ENCODE measurements around the gene PEAK1. TPM values are rescaled to one million over a fixed set of nuclear protein-coding genes. Genes with fewer than 3 reads are reported as not detected.

PEAK1 gene
- total RNA-seq, 1 experiment from 2014 or later = 21.2 TPM

DNA sequence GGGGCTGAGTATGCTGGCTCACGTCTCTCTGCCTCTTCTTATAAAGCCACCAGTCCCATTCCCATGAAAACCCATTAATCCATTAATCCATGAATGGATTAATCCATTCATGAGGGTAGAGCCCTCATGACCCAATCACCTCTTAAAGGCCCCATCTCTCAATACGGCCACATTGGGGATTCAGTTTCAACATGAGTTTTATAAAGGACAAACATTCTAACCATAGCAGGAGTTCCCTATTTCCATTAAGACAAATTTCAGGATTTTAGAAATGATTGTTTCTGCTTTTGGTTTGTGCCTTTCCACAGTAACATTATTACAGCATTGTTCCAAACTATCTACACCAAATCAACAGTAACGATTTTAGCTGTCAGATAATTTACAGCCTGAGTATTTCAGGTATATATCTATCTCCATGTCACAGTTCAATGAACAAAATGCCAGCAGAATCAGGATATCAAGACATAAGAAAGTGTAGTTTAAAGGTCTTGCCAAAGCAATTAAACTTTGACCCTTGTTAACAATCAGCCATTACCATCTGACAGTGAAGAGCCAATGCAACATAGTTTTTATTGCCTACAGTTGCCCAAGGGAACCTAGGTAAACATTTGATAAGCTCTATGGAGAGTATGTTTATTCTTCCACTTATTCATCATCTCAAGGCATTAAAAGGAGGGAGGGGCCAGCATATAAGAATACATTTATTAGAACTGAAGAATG, 352.8 kb downstream of the PEAK1 start:
- no peak overlapping the region for H3K14ac ChIP-seq (ENCODE audit: insufficient read depth, low read length)
- no peak overlapping the region for H4K5ac ChIP-seq (ENCODE audit: insufficient read length, low read depth, low read length)
- H3K56ac ChIP-seq (ENCODE audit: insufficient read length, low read depth, low read length) = no peak overlapping the region
- Mint-ChIP-seq H3K36me3 (ENCODE audit: insufficient read depth in 1 of 3, low read depth in 3 of 3) (peaks cover 2 to 8% (median 4%) of the 10 kb centered on the region in 3 experiments; a peak in 5 of 7 replicates), H3K9me3 (no peaks in the 10 kb centered on the region), H3K27ac (no peak overlapping the region; a peak in 1 of 7 replicates), H3K4me1 (peaks cover 31 to 34% of the 10 kb centered on the region in 2 experiments), H3K4me3 (no peak overlapping the region), H3K27me3 (ENCODE audit: low read depth) (no peaks in the 10 kb centered on the region; the same call in 1 of the 2 replicates)
- H3K23ac ChIP-seq (ENCODE audit: insufficient read length, low read depth, low read length) = no peak overlapping the region
- peaks cover 3% of the 10 kb centered on the region for H3K4me1 ChIP-seq (ENCODE audit: insufficient read depth, low read length)
- H3K9ac ChIP-seq (ENCODE audit: extremely low read depth, insufficient read length, low read length) = no peak overlapping the region
- H4K20me1 ChIP-seq (ENCODE audit: control insufficient read depth, insufficient read depth, insufficient read length) = no peaks in the 10 kb centered on the region
- H4K8ac ChIP-seq (replicated peaks; ENCODE audit: insufficient read length, low read depth, low read length) = no peak overlapping the region
- H3K4me2 ChIP-seq (ENCODE audit: insufficient read depth, insufficient read length, low read length) = no peak overlapping the region
- no peaks in the 10 kb centered on the region for H3K9me3 ChIP-seq (ENCODE audit: control insufficient read depth, low read depth, low read length)
- H2BK120ac ChIP-seq (ENCODE audit: low read depth, low read length, poor library complexity, severe bottlenecking) = no peak overlapping the region
- H3K27ac ChIP-seq (ENCODE audit: insufficient read length, low read depth, low read length) = no peak overlapping the region
- H3K18ac ChIP-seq (ENCODE audit: insufficient read length, low read depth, low read length) = no peak overlapping the region
- no peak overlapping the region for H2BK12ac ChIP-seq (ENCODE audit: insufficient read length, low read depth, low read length)
- H2BK5ac ChIP-seq (ENCODE audit: insufficient read length, low read length) = no peak overlapping the region
- no peak overlapping the region for H2AK5ac ChIP-seq (ENCODE audit: insufficient read length, low read length)
- no peak overlapping the region for H3T11ph ChIP-seq (ENCODE audit: low read length)
- peaks cover 6% of the 10 kb centered on the region for H3K23me2 ChIP-seq (ENCODE audit: insufficient read length, low read depth, low read length, poor library complexity, severe bottlenecking)
- no peak for DNase-seq
- no peak overlapping the region for H3K4ac ChIP-seq (ENCODE audit: low read depth, low read length)
- H3K79me1 ChIP-seq (ENCODE audit: insufficient read depth, low read depth, low read length, poor library complexity, severe bottlenecking) = no peaks in the 10 kb centered on the region
- WGBS (ENCODE audit: extremely low coverage, insufficient read length, low lambda C conversion rate) = no CpG with 5 or more reads among the region's 3 CpGs
- no peak overlapping the region for H2BK15ac ChIP-seq (ENCODE audit: low read depth, low read length)
- TF ChIP-seq, protein P1, sequence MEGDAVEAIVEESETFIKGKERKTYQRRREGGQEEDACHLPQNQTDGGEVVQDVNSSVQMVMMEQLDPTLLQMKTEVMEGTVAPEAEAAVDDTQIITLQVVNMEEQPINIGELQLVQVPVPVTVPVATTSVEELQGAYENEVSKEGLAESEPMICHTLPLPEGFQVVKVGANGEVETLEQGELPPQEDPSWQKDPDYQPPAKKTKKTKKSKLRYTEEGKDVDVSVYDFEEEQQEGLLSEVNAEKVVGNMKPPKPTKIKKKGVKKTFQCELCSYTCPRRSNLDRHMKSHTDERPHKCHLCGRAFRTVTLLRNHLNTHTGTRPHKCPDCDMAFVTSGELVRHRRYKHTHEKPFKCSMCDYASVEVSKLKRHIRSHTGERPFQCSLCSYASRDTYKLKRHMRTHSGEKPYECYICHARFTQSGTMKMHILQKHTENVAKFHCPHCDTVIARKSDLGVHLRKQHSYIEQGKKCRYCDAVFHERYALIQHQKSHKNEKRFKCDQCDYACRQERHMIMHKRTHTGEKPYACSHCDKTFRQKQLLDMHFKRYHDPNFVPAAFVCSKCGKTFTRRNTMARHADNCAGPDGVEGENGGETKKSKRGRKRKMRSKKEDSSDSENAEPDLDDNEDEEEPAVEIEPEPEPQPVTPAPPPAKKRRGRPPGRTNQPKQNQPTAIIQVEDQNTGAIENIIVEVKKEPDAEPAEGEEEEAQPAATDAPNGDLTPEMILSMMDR (conservative IDR thresholded peaks at IDR 0.05) = no peak
- peaks cover 14% of the 10 kb centered on the region; the same call in 1 of the 2 replicates for H3K79me2 ChIP-seq (ENCODE audit: insufficient read depth, low read length)
- no peak overlapping the region for H2BK20ac ChIP-seq (ENCODE audit: low read depth, low read length, poor library complexity, severe bottlenecking)
- no peak overlapping the region for H4K91ac ChIP-seq (ENCODE audit: insufficient read length, low read depth, low read length)
- no peaks in the 10 kb centered on the region for H3K27me3 ChIP-seq (ENCODE audit: insufficient read depth, low read length)
- no peak overlapping the region for H2AFZ ChIP-seq (ENCODE audit: low read length)

All from H9 (cell line).